Ascending aorta (tissue), 2 donors: ENCODE measurements around the gene GPR183. TPM values are rescaled to one million over a fixed set of nuclear protein-coding genes. Genes with fewer than 3 reads are reported as not detected.

Experiments used
- DNase-seq, 2 donors: peaks; one replicate each; pipeline ENCODE4 v3.0.0-alpha.2; 2019; ENCODE audit warnings: low spot score in 2 of 2
- H3K27ac ChIP-seq, 2 donors: fragments of 200-600 bp; sonication (generic); one replicate each; pipeline ENCODE4 v1.5.1; 2016 to 2017; ENCODE audit warnings: mild to moderate bottlenecking in 1 of 2
- H3K27me3 ChIP-seq: fragments of 200-600 bp; sonication (generic); one replicate; pipeline ENCODE4 v1.5.1; 2017
- H3K36me3 ChIP-seq, 2 donors: fragments of 200-600 bp; sonication (generic); one replicate each; pipeline ENCODE4 v1.5.1; 2016
- H3K4me1 ChIP-seq, 2 donors: fragments of 200-600 bp; sonication (generic); one replicate each; pipeline ENCODE4 v1.5.1; 2016 to 2017; ENCODE audit warnings: mild to moderate bottlenecking in 1 of 2
- H3K4me3 ChIP-seq, 2 donors: fragments of 200-600 bp; sonication (generic); one replicate each; pipeline ENCODE4 v1.5.1; 2016 to 2017; ENCODE audit warnings: mild to moderate bottlenecking in 1 of 2
- H3K9me3 ChIP-seq, 2 donors: fragments of 200-600 bp; sonication (generic); one replicate each; pipeline ENCODE4 v1.5.1; 2016
- intact Hi-C: fragments of 100-400 bp; cut with DNase I; formaldehyde crosslinking; loops from one replicate; pipeline ENCODE4 v1.15.1; 2023
- total RNA-seq: library from RNA; depleted of rRNA; stranded (reverse); fragments of >200 nt; gene quantifications from one replicate; pipeline ENCODE4 v1.1.0, GENCODE V29; 2016
- TF ChIP-seq, protein P1 (sequence below), 3 experiments: fragments of 200-600 bp in 2 of 3; fragments of 450-650 bp in 1 of 3; sonication (generic) in 2 of 3; IDR thresholded peaks; one replicate each; pipeline ENCODE4 v1.5.1; 2016 to 2019; ENCODE audit warnings: antibody characterized with exemption in 3 of 3, mild to moderate bottlenecking in 1 of 3, moderate library complexity in 1 of 3

Gene GPR183
- total RNA-seq, 1 donor from 2014 or later = 1.1 TPM

DNA sequence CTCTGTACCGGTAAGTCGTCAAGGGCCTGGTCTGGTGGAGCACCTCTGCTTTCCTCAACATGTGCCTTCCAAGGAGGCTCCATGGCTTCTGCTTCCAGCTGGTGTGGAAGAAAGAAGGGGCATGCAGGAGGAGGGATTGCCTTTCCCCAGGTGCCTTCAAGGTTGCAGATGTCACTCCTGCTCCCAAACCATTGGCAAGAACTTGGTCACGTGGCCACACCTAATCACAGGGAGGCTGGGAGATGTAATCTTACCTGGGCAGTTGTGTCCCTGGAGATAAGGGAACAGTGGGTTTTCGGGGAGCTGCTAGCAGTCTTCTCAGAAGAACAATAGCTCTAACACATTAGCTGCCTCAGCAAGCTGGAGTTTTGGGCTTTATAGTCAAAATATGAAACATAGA is 39.3 kb downstream of the GPR183 start:
- H3K4me1 ChIP-seq = no peaks in the 10 kb centered on the region
- intact Hi-C loops = loop anchor here (2.0 kb wide), 1 partner anchor 169 kb away; no protein-coding TSS in a partner anchor
- TF ChIP-seq, protein P1, sequence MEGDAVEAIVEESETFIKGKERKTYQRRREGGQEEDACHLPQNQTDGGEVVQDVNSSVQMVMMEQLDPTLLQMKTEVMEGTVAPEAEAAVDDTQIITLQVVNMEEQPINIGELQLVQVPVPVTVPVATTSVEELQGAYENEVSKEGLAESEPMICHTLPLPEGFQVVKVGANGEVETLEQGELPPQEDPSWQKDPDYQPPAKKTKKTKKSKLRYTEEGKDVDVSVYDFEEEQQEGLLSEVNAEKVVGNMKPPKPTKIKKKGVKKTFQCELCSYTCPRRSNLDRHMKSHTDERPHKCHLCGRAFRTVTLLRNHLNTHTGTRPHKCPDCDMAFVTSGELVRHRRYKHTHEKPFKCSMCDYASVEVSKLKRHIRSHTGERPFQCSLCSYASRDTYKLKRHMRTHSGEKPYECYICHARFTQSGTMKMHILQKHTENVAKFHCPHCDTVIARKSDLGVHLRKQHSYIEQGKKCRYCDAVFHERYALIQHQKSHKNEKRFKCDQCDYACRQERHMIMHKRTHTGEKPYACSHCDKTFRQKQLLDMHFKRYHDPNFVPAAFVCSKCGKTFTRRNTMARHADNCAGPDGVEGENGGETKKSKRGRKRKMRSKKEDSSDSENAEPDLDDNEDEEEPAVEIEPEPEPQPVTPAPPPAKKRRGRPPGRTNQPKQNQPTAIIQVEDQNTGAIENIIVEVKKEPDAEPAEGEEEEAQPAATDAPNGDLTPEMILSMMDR (IDR thresholded peaks at IDR 0.05) = no peak
- no peaks in the 10 kb centered on the region for H3K27me3 ChIP-seq
- no peak for DNase-seq
- no peak overlapping the region for H3K27ac ChIP-seq
- H3K9me3 ChIP-seq = no peaks in the 10 kb centered on the region
- H3K36me3 ChIP-seq = no peaks in the 10 kb centered on the region
- H3K4me3 ChIP-seq = no peak overlapping the region

DNA sequence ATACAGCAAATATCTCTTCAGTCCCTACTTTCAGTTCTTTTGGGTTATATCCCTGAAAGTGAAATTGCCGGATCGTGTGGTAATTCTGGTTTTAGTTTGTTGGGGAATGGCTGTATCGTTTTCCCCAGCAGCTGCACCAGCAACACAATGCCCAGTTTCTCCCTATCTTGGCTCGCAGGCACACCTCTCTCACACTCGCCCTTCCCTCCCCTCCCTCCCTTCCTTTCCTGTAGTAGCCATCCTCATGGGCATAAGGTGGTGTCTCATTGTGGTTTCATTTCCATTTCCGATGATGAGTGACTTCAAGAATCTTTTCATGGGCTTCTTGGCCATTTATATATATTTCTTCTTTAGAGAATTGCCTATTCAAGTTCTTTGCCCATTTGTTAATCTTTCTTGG is 40.4 kb downstream of the GPR183 start:
- intact Hi-C loops = loop anchor here (1.0 kb wide), 1 partner anchor 91 kb away; no protein-coding TSS in a partner anchor
- Histone ChIP-seq H3K27ac (no peak overlapping the region), H3K4me1 (no peaks in the 10 kb centered on the region), H3K9me3 (no peaks in the 10 kb centered on the region), H3K4me3 (no peak overlapping the region), H3K27me3 (no peaks in the 10 kb centered on the region), H3K36me3 (no peaks in the 10 kb centered on the region)
- TF ChIP-seq, protein P1 (IDR thresholded peaks at IDR 0.05) = no peak
- no peak for DNase-seq

DNA sequence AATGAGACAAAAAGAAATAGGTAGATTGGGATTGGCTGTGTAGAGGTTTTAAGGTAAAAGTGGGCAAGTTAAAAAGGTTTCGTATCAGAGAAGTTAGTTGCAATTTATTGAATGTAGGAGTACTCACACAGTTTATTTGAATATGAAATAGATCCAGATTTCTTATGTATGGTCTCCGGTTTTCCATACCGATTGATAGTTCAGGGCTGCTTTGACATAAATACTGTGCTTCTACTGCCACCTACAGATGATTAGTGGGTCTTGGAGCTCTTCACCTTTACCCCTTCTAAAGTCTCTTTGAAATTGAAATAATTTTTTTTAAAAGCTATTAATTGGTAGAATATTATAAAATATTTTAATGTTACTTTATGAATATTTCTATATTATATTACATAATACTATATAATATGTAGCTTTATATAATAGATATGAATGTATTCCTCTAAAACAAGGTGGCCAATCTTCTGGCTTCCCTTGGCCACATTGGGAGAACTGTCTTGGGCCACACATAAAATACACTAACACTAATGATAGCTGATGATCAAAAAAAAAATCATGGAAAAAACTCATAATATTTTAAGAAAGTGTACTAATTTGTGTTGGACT is 41.3 kb downstream of the GPR183 start:
- H3K9me3 ChIP-seq = no peaks in the 10 kb centered on the region
- H3K4me3 ChIP-seq = no peak overlapping the region
- intact Hi-C loops = loop anchor here (1.0 kb wide), 1 partner anchor 90 kb away; no protein-coding TSS in a partner anchor
- no peak overlapping the region for H3K27ac ChIP-seq
- TF ChIP-seq, protein P1 (IDR thresholded peaks at IDR 0.05) = peak; percentile 43 to 59 (median 49)
- no peaks in the 10 kb centered on the region for H3K4me1 ChIP-seq
- DNase-seq = no peak
- no peaks in the 10 kb centered on the region for H3K36me3 ChIP-seq
- H3K27me3 ChIP-seq = no peaks in the 10 kb centered on the region

DNA sequence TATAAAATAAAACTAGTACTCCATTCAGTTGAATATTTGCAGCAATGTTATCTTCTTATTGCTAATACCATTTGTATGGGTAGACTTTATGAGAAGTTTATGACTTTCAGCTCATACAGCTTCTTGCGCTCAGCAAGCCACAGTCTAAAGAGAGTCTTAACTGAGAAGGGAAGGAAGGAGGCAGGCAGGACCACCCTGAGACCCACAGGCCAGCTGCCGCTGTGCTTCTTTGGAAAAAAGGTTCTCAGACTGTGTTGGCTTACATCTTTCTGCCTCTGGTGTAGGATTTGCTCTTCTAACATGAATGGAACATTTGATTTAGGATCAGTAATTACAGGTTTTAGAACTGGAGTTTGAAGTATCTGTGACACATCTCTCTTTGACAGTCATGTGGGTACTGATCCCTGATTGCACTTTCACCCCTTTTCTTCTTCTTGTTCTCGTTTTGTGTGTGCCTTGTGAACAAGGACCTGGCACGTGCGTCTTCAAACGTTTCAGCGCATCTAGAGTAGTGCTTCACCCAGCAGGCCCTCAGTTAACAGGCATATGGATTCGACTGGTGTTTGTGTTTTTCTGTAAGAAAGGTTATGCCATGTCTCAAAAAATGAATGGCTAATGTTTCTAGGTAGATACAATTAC is 41.9 kb downstream of the GPR183 start:
- Histone ChIP-seq H3K27me3 (no peaks in the 10 kb centered on the region), H3K4me3 (no peak overlapping the region), H3K4me1 (no peaks in the 10 kb centered on the region), H3K9me3 (no peaks in the 10 kb centered on the region), H3K27ac (no peak overlapping the region), H3K36me3 (no peaks in the 10 kb centered on the region)
- TF ChIP-seq, protein P1 (IDR thresholded peaks at IDR 0.05) = no peak
- no peak for DNase-seq
- intact Hi-C loops = no loop called here

DNA sequence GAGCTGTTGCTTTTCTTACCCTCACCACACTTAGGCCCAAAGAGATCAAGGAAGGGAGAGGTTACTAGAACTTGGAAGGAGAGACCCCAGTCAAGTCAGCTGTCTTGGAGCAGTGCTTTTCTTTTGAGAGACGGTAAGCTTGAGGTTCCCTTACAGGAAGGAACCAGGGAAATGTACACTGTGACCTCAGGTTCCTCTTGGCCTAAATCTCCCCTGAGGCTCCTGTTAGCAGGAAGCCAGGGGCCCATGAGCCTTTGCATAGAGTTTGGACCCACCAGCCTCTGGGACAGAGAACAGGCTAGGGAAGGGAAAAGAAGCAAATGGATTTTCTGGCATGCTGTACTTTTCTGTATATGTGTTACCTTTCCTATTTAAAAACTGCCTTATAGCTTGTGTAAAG is 43.1 kb downstream of the GPR183 start:
- TF ChIP-seq, protein P1 (IDR thresholded peaks at IDR 0.05) = no peak
- Histone ChIP-seq H3K9me3 (no peaks in the 10 kb centered on the region), H3K36me3 (no peaks in the 10 kb centered on the region), H3K27ac (no peak overlapping the region), H3K4me1 (no peaks in the 10 kb centered on the region), H3K27me3 (no peaks in the 10 kb centered on the region), H3K4me3 (no peak overlapping the region)
- intact Hi-C loops = no loop called here
- DNase-seq = no peak
